ENCODE data around the gene GDF7. TPM values are rescaled to one million over a fixed set of nuclear protein-coding genes. Genes with fewer than 3 reads are reported as not detected.

The GDF7 gene
- polyA plus RNA-seq, 1 of the 3 experiments (the other 2 are of a cell fraction): 0.02 TPM

- TF ChIP-seq GABPA (IDR thresholded peaks at IDR 0.05; ENCODE audit: low read depth): no peak
- no peak for TF ChIP-seq NFIC (IDR thresholded peaks at IDR 0.05; ENCODE audit: borderline replicate concordance)
- TF ChIP-seq, protein P1, sequence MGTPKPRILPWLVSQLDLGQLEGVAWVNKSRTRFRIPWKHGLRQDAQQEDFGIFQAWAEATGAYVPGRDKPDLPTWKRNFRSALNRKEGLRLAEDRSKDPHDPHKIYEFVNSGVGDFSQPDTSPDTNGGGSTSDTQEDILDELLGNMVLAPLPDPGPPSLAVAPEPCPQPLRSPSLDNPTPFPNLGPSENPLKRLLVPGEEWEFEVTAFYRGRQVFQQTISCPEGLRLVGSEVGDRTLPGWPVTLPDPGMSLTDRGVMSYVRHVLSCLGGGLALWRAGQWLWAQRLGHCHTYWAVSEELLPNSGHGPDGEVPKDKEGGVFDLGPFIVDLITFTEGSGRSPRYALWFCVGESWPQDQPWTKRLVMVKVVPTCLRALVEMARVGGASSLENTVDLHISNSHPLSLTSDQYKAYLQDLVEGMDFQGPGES (IDR thresholded peaks at IDR 0.05; ENCODE audit: low read depth, low read length): no peak
Observed at GRCh38 chr2:20664071-20664390, 2.9 kb upstream of the GDF7 start (continued).

DNA sequence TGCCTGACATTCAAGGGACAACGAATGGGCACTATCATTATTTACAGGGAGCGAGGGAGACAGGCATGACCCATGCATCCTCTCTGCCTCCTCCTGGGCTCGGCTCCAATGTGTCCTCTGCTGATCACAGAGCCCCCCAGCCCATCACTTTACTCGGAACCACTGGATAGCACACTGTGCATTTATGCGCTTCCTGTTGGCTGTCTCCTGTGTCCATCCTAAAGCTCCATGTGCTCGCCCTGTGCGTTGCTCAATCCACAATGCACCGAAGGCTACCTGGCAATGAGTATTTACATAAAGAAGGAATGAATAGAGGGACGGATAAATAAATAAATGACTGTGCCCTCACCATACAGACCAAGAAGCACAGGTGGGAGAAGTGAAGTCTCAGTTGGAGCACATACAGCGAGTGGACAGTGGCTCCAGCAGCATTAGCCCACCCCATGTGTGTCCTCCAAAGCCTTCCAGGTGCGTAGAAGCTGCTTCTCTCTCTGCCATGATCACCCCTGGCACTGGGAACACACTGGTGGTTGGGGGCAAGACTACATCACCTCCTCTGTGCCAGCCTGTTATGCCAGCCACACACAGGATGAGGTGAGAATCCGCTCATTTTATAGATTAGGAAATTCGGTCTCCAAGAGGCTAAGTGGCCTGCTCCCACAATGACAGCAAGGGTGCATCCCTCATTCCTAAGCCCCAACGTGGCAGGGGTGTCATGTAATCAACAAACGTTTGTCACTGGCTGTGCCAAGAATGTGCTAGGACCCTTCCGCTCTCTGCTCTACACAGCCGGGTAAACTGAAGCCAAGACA is 2.3 kb upstream of the GDF7 start:
- no peaks in the 10 kb centered on the region for H3K9me2 ChIP-seq
- no peaks in the 10 kb centered on the region for H3K36me3 ChIP-seq (replicated peaks in 1 of 2; ENCODE audit: control insufficient read depth in 1 of 2, insufficient read depth in 2 of 2, low read length in 1 of 2)
- H3K27me3 ChIP-seq (ENCODE audit: insufficient read depth): peaks cover 87% of the 10 kb centered on the region
- no peak overlapping the region for H3K4me2 ChIP-seq
- no peak for TF ChIP-seq POLR2AphosphoS5 (IDR thresholded peaks at IDR 0.05; ENCODE audit: low read depth, low read length)
- TF ChIP-seq NRF1 (IDR thresholded peaks at IDR 0.05; ENCODE audit: low read depth, low read length): no peak
- no peak for TF ChIP-seq RFX5 (IDR thresholded peaks at IDR 0.05; ENCODE audit: low read length)
- TF ChIP-seq SIN3A (IDR thresholded peaks at IDR 0.05; ENCODE audit: borderline replicate concordance, low read depth, low read length): no peak
- no peak for TF ChIP-seq YY1 (IDR thresholded peaks at IDR 0.05; ENCODE audit: low read depth)
- no peak for TF ChIP-seq SMC3 (IDR thresholded peaks at IDR 0.05; ENCODE audit: low read depth, low read length)
- no peak for TF ChIP-seq MXI1 (IDR thresholded peaks at IDR 0.05; ENCODE audit: low read depth, low read length)
- TF ChIP-seq MEF2A (IDR thresholded peaks at IDR 0.05; ENCODE audit: borderline replicate concordance, low read depth): no peak
- TF ChIP-seq NFIC (IDR thresholded peaks at IDR 0.05; ENCODE audit: borderline replicate concordance): no peak
- no peak overlapping the region for H3K27ac ChIP-seq (ENCODE audit: low read depth in 2 of 2, low read length in 1 of 2)
- H3K9me3 ChIP-seq: no peaks in the 10 kb centered on the region
- CTCF ChIA-PET: interaction anchor here (0.9 to 9.8 kb wide), 7 partner anchors 10 to 378 kb away, joined by 3 to 427 read pairs (median 9); partner anchors contain the start of genes APOB and HS1BP3
- peak; percentile 24 for DNase-seq
- H3K9ac ChIP-seq: no peak overlapping the region
- no peaks in the 10 kb centered on the region for H4K20me1 ChIP-seq (ENCODE audit: insufficient read depth)
- no peak overlapping the region for H2AFZ ChIP-seq (ENCODE audit: low read depth)
- H3K79me2 ChIP-seq (ENCODE audit: insufficient read depth): no peaks in the 10 kb centered on the region
- H3F3A ChIP-seq (replicated peaks; ENCODE audit: insufficient read depth): no peaks in the 10 kb centered on the region
- 37% methylated on average over 16 of the region's 17 CpGs for WGBS (ENCODE audit: low lambda C conversion rate)
- POLR2A ChIA-PET: no interaction called here
- peaks cover 0 to 21% of the 10 kb centered on the region in 2 experiments; a peak in 2 of 4 replicates for H3K4me1 ChIP-seq (ENCODE audit: control insufficient read depth in 1 of 2, insufficient read depth in 2 of 2, low read depth in 1 of 2, low read length in 1 of 2)
- H3K4me3 ChIP-seq (ENCODE audit: low read depth in 2 of 2, low read length in 1 of 2): no peak overlapping the region

DNA sequence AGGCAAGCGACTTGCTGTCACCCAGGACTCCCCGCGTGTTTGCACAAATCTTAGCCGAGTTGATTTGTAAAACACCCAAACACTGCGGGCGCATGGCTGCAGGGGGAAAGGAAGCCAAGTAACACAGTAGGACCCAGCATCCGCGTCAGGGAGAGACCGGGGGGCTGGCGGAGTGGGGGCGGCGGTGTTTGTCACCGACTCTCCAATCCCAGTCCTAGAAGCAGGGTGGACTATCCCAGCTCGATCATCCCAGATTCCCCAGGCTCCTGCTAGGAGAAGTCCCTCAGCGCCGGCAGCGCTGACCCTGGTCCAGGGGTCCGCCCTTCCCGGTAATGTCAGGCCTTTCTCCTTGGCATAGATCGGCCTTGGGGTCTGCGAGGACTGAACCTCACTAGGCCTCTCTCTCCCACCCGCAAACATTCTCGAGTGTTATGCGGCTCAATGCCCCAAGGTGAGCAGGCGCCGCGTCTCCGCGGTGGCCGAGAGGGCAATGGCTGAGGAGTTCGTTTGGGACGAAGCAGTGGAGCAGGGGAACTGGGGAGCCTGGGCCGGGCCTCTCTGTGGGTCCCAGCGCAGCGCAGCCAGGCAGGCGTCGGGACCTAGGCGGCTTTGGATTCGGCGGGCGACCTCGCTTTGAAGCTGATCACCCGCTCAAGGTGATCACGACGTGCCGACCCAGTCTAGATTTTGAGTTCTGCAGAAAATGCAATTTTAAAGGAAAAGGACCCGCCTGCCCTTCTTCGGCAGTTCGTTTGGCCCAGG is 1.5 kb upstream of the GDF7 start:
- H3K4me1 ChIP-seq (ENCODE audit: control insufficient read depth in 1 of 2, insufficient read depth in 2 of 2, low read depth in 1 of 2, low read length in 1 of 2): peaks cover 0 to 21% of the 10 kb centered on the region in 2 experiments; a peak in 2 of 4 replicates
- H3K4me3 ChIP-seq (ENCODE audit: low read depth in 2 of 2, low read length in 1 of 2): peak overlapping the region; percentile 37 to 58; a peak in 3 of 4 replicates
- TF ChIP-seq NRF1 (IDR thresholded peaks at IDR 0.05; ENCODE audit: low read depth, low read length): no peak
- TF ChIP-seq EZH2phosphoT487 (IDR thresholded peaks at IDR 0.05; ENCODE audit: borderline replicate concordance, low read depth): peak; percentile 73; the same call in 1 of the 2 replicates
- no peak for TF ChIP-seq SMC3 (IDR thresholded peaks at IDR 0.05; ENCODE audit: low read depth, low read length)
- TF ChIP-seq, protein P2, sequence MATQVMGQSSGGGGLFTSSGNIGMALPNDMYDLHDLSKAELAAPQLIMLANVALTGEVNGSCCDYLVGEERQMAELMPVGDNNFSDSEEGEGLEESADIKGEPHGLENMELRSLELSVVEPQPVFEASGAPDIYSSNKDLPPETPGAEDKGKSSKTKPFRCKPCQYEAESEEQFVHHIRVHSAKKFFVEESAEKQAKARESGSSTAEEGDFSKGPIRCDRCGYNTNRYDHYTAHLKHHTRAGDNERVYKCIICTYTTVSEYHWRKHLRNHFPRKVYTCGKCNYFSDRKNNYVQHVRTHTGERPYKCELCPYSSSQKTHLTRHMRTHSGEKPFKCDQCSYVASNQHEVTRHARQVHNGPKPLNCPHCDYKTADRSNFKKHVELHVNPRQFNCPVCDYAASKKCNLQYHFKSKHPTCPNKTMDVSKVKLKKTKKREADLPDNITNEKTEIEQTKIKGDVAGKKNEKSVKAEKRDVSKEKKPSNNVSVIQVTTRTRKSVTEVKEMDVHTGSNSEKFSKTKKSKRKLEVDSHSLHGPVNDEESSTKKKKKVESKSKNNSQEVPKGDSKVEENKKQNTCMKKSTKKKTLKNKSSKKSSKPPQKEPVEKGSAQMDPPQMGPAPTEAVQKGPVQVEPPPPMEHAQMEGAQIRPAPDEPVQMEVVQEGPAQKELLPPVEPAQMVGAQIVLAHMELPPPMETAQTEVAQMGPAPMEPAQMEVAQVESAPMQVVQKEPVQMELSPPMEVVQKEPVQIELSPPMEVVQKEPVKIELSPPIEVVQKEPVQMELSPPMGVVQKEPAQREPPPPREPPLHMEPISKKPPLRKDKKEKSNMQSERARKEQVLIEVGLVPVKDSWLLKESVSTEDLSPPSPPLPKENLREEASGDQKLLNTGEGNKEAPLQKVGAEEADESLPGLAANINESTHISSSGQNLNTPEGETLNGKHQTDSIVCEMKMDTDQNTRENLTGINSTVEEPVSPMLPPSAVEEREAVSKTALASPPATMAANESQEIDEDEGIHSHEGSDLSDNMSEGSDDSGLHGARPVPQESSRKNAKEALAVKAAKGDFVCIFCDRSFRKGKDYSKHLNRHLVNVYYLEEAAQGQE (IDR thresholded peaks at IDR 0.05; ENCODE audit: low read depth, low read length): no peak
- TF ChIP-seq TCF12 (IDR thresholded peaks at IDR 0.05): no peak
- peak overlapping the region; percentile 86 for H3K4me2 ChIP-seq
- no peaks in the 10 kb centered on the region for H3K9me2 ChIP-seq
- no peaks in the 10 kb centered on the region for H3K36me3 ChIP-seq (replicated peaks in 1 of 2; ENCODE audit: control insufficient read depth in 1 of 2, insufficient read depth in 2 of 2, low read length in 1 of 2)
- H3K79me2 ChIP-seq (ENCODE audit: insufficient read depth): no peaks in the 10 kb centered on the region
- H3K27ac ChIP-seq (ENCODE audit: low read depth in 2 of 2, low read length in 1 of 2): no peak overlapping the region
- H3F3A ChIP-seq (replicated peaks; ENCODE audit: insufficient read depth): no peaks in the 10 kb centered on the region
- H3K9me3 ChIP-seq: no peaks in the 10 kb centered on the region
- WGBS (ENCODE audit: low lambda C conversion rate): 13% methylated on average over 49 of the region's 49 CpGs
- no peak overlapping the region for H3K9ac ChIP-seq
- peak; percentile 67 for DNase-seq
- ChIA-PET POLR2A (no interaction called here), CTCF (interaction anchor here (0.9 to 9.8 kb wide), 29 partner anchors 9 to 500 kb away, joined by 3 to 427 read pairs (median 4); partner anchors contain the start of gene APOB)
- H4K20me1 ChIP-seq (ENCODE audit: insufficient read depth): no peaks in the 10 kb centered on the region
- peak overlapping the region; percentile 67; the same call in 1 of the 2 replicates for H2AFZ ChIP-seq (ENCODE audit: low read depth)
- H3K27me3 ChIP-seq (ENCODE audit: insufficient read depth): peaks cover 87% of the 10 kb centered on the region
